MM.1S (cell line): ENCODE results near the gene HTR2C.
"Not testable (repeated sequence)": the region's sequence is repeated elsewhere in the genome, so short reads cannot be mapped to it uniquely, and the experiment has no call there.

Experiments used
- DNase-seq: peaks from one replicate; pipeline ENCODE4 v3.0.0-alpha.2; 2015
- H2AFZ ChIP-seq: fragments of 300-600 bp; sonication (generic); 2 replicates; pipeline ENCODE4 v1.6.0; 2016; ENCODE audit warnings: antibody characterized with exemption, low read length
- H3F3A ChIP-seq: fragments of 300-600 bp; sonication (generic); 2 replicates; pipeline ENCODE4 v1.6.1; 2016; ENCODE audit warnings: mild to moderate bottlenecking, antibody characterized with exemption, low read length, moderate library complexity, mixed read lengths; ENCODE audit not compliant: insufficient read depth
- H3K27ac ChIP-seq: fragments of 300-600 bp; sonication (generic); 2 replicates; pipeline ENCODE4 v1.5.1; 2016; ENCODE audit warnings: mild to moderate bottlenecking, low read length
- H3K27me3 ChIP-seq: fragments of 300-600 bp; sonication (generic); replicated peaks from 2 replicates; pipeline ENCODE4 v1.6.0; 2016; ENCODE audit warnings: low read length; ENCODE audit not compliant: insufficient read depth
- H3K36me3 ChIP-seq: fragments of 300-600 bp; sonication (generic); replicated peaks from 2 replicates; pipeline ENCODE4 v1.6.1; 2016; ENCODE audit warnings: mild to moderate bottlenecking, low read length, mixed read lengths; ENCODE audit not compliant: insufficient read depth
- H3K4me1 ChIP-seq: fragments of 300-600 bp; sonication (generic); 2 replicates; pipeline ENCODE4 v1.6.1; 2016; ENCODE audit warnings: low read length, mixed read lengths
- H3K4me2 ChIP-seq: fragments of 300-600 bp; sonication (generic); 2 replicates; pipeline ENCODE4 v1.6.0; 2016; ENCODE audit warnings: low read depth, low read length
- H3K4me3 ChIP-seq: fragments of 300-600 bp; sonication (generic); 2 replicates; pipeline ENCODE4 v1.5.1; 2016; ENCODE audit warnings: low read length, mixed read lengths
- H3K79me2 ChIP-seq: fragments of 300-600 bp; sonication (generic); 2 replicates; pipeline ENCODE4 v1.6.1; 2016; ENCODE audit warnings: mixed run types, low read length, mixed read lengths
- H3K9ac ChIP-seq: fragments of 300-600 bp; sonication (generic); 2 replicates; pipeline ENCODE4 v1.6.1; 2016; ENCODE audit warnings: low read length, mixed read lengths
- H3K9me2 ChIP-seq: fragments of 300-600 bp; sonication (generic); replicated peaks from 2 replicates; pipeline ENCODE4 v1.6.1; 2016; ENCODE audit warnings: mild to moderate bottlenecking, low read length, mixed read lengths; ENCODE audit not compliant: insufficient read depth
- H3K9me3 ChIP-seq: fragments of 300-600 bp; sonication (generic); replicated peaks from 2 replicates; pipeline ENCODE4 v1.6.1; 2016; ENCODE audit warnings: mild to moderate bottlenecking, low read length, mixed read lengths; ENCODE audit not compliant: insufficient read depth
- H4K20me1 ChIP-seq: fragments of 300-600 bp; sonication (generic); 2 replicates; pipeline ENCODE4 v1.6.1; 2016; ENCODE audit warnings: mild to moderate bottlenecking, low read length, moderate library complexity, mixed read lengths; ENCODE audit not compliant: insufficient read depth
- EZH2 ChIP-seq: fragments of 300-600 bp; sonication (generic); optimal IDR thresholded peaks from 2 replicates; pipeline ENCODE3; 2017; ENCODE audit warnings: low read depth, mild to moderate bottlenecking, antibody characterized with exemption, low read length, mixed read lengths
- EZH2phosphoT487 ChIP-seq: fragments of 300-600 bp; sonication (generic); IDR thresholded peaks from 2 replicates; pipeline ENCODE4 v1.6.1; 2018; ENCODE audit warnings: antibody characterized with exemption, low read length
- TF ChIP-seq, protein P1 (sequence below): fragments of 300-600 bp; sonication (generic); IDR thresholded peaks from 2 replicates; pipeline ENCODE4 v1.5.1; 2016; ENCODE audit warnings: antibody characterized with exemption, low read length, mixed read lengths

Gene HTR2C

DNA sequence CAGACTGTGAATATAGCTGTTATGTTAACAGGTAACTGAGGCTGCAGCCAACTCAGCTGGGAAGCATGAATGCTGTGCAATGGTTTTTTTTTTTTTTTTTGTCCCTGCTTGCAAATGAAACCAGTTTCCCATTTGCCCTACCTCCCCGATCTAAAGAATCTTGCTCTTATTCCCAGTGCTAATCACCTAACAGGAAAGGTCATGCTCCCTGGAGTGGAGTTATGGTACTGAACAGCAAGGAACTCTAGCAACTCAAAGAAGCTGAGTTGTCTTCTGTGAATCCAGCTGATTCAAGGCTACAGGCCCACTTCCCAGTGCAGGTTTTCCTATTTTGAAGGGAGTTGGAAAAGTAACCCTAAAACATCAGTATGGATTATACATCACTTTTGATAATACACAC is 52.1 kb downstream of the HTR2C start:
- Histone ChIP-seq H3K27ac (no peak overlapping the region), H3K9me3 (no peaks in the 10 kb centered on the region)
- DNase-seq, result no peak

DNA sequence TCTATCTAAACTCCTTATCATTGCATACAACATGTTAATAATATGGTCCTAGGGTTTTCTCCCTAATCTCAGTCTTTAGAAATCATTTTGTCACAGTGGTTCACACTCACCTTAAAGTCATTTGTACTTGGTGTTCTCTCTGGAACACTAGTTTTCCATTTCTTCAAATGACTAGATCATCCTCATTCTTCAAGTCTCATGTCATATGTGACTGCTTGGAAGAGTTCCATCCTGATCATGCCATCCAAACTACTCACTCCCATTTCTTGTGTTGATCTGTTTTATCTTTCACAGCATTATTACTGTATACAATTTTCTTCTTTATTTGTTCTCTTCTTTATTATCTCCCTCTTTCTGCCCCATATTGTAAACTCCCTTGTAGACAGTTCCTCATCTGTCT is 66.5 kb downstream of the HTR2C start:
- Histone ChIP-seq H3K4me1 (no peaks in the 10 kb centered on the region), H3K27me3 (no peaks in the 10 kb centered on the region), H4K20me1 (no peaks in the 10 kb centered on the region), H3K4me2 (no peak overlapping the region), H3K4me3 (no peak overlapping the region), H3F3A (no peaks in the 10 kb centered on the region), H3K9ac (no peak overlapping the region), H3K27ac (no peak overlapping the region), H3K9me2 (no peaks in the 10 kb centered on the region), H3K79me2 (no peaks in the 10 kb centered on the region), H2AFZ (no peak overlapping the region), H3K36me3 (no peaks in the 10 kb centered on the region), H3K9me3 (no peaks in the 10 kb centered on the region)
- DNase-seq, result no peak
- TF ChIP-seq EZH2phosphoT487, result no peak
- TF ChIP-seq, protein P1, sequence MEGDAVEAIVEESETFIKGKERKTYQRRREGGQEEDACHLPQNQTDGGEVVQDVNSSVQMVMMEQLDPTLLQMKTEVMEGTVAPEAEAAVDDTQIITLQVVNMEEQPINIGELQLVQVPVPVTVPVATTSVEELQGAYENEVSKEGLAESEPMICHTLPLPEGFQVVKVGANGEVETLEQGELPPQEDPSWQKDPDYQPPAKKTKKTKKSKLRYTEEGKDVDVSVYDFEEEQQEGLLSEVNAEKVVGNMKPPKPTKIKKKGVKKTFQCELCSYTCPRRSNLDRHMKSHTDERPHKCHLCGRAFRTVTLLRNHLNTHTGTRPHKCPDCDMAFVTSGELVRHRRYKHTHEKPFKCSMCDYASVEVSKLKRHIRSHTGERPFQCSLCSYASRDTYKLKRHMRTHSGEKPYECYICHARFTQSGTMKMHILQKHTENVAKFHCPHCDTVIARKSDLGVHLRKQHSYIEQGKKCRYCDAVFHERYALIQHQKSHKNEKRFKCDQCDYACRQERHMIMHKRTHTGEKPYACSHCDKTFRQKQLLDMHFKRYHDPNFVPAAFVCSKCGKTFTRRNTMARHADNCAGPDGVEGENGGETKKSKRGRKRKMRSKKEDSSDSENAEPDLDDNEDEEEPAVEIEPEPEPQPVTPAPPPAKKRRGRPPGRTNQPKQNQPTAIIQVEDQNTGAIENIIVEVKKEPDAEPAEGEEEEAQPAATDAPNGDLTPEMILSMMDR, result no peak
- TF ChIP-seq EZH2, result no peak

More for the DNA sequence above, 52.1 kb downstream of the HTR2C start:
- Histone ChIP-seq H3F3A (no peaks in the 10 kb centered on the region), H4K20me1 (no peaks in the 10 kb centered on the region), H3K79me2 (no peaks in the 10 kb centered on the region), H3K27me3 (no peaks in the 10 kb centered on the region), H3K36me3 (no peaks in the 10 kb centered on the region), H3K9me2 (no peaks in the 10 kb centered on the region), H2AFZ (no peak overlapping the region), H3K4me1 (no peaks in the 10 kb centered on the region), H3K4me3 (no peak overlapping the region), H3K9ac (no peak overlapping the region), H3K4me2 (no peak overlapping the region)
- TF ChIP-seq EZH2phosphoT487 (no peak), EZH2 (no peak)
- TF ChIP-seq, protein P1, result no peak

DNA sequence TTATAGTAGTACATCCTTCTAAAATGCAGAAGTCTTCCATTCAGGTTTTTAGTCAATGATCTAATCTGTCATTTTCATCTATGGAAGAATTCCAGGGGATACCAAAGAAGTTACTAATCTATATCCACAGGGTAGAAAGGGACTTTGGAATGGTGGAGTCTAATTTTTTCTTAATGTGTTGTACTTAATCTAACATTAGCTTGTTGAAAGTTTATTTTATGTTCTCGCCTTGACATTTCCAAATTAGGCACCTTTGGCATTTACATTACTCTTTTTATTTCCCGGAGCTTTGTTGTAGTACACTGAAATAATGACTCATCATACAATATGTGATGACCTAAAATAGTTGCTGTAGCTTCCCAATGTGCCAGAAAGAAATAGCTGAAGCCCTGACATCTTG is 91.5 kb downstream of the HTR2C start:
- Histone ChIP-seq H3K79me2 (no peaks in the 10 kb centered on the region), H3K27me3 (no peaks in the 10 kb centered on the region), H3K9me3 (no peaks in the 10 kb centered on the region), H3K4me3 (no peak overlapping the region), H3K9ac (no peak overlapping the region), H2AFZ (no peak overlapping the region), H3K9me2 (no peaks in the 10 kb centered on the region), H3K36me3 (no peaks in the 10 kb centered on the region), H4K20me1 (no peaks in the 10 kb centered on the region), H3K27ac (no peak overlapping the region), H3F3A (no peaks in the 10 kb centered on the region), H3K4me1 (no peaks in the 10 kb centered on the region), H3K4me2 (no peak overlapping the region)
- no peak for TF ChIP-seq EZH2
- TF ChIP-seq, protein P1, result no peak
- no peak for TF ChIP-seq EZH2phosphoT487
- no peak for DNase-seq

DNA sequence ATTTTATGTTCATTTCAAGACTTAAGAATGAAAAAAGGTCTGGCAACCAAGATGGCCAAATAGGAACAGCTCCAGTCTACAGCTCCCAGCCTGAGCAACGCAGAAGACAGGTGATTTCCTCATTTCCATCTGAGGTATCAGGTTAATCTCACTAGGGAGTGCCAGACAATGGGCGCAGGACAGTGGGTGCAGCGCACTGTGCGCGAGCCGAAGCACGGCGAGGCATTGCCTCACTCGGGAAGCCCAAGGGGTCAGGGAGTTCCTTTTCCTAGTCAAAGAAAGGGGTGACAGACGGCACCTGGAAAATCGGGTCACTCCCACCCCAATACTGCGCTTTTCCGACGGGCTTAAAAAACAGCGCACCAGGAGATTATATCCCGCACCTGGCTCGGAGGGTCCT is 116.6 kb downstream of the HTR2C start:
- not testable (repeated sequence) for DNase-seq, H2AFZ ChIP-seq, H3K9ac ChIP-seq, H3K27me3 ChIP-seq, H3F3A ChIP-seq, H3K9me3 ChIP-seq, H3K4me1 ChIP-seq, H3K27ac ChIP-seq, H4K20me1 ChIP-seq, H3K79me2 ChIP-seq, H3K4me2 ChIP-seq, H3K36me3 ChIP-seq, H3K4me3 ChIP-seq, H3K9me2 ChIP-seq
